ENCODE results near the gene NLRC3.

Gene NLRC3

GRCh38 chr16:3570420-3571062, 6.7 kb downstream of the NLRC3 start:
- no peak for TF ChIP-seq CTCF (IDR thresholded peaks at IDR 0.05; ENCODE audit: low read depth, low read length)
- no peak overlapping the region for H3K4me3 ChIP-seq (ENCODE audit: low read depth, low read length)

- H3K4me3 ChIP-seq (ENCODE audit: low read depth, low read length) = no peak overlapping the region
- no peak for TF ChIP-seq CTCF (IDR thresholded peaks at IDR 0.05; ENCODE audit: low read depth, low read length)
These were observed 7.4 kb downstream of the NLRC3 start for GRCh38 chr16:3569851-3570250.

- no peak overlapping the region for H3K4me3 ChIP-seq (ENCODE audit: low read depth, low read length)
- no peak for TF ChIP-seq CTCF (IDR thresholded peaks at IDR 0.05; ENCODE audit: low read depth, low read length)
These were observed 10.2 kb downstream of the NLRC3 start for GRCh38 chr16:3566990-3567389.

- no peak for TF ChIP-seq CTCF (IDR thresholded peaks at IDR 0.05; ENCODE audit: low read depth, low read length)
- H3K4me3 ChIP-seq (ENCODE audit: low read depth, low read length) = no peak overlapping the region
These were observed 12.4 kb downstream of the NLRC3 start for GRCh38 chr16:3564889-3565141.

- no peak for TF ChIP-seq CTCF (IDR thresholded peaks at IDR 0.05; ENCODE audit: low read depth, low read length)
- no peak overlapping the region for H3K4me3 ChIP-seq (ENCODE audit: low read depth, low read length)
These were observed 12.9 kb downstream of the NLRC3 start for GRCh38 chr16:3564130-3564888.

- H3K4me3 ChIP-seq (ENCODE audit: low read depth, low read length) = no peak overlapping the region
- no peak for TF ChIP-seq CTCF (IDR thresholded peaks at IDR 0.05; ENCODE audit: low read depth, low read length)
These were observed 14.2 kb downstream of the NLRC3 start for GRCh38 chr16:3562914-3563480.

GRCh38 chr16:3561626-3562025, 15.6 kb downstream of the NLRC3 start:
- no peak for TF ChIP-seq CTCF (IDR thresholded peaks at IDR 0.05; ENCODE audit: low read depth, low read length)
- no peak overlapping the region for H3K4me3 ChIP-seq (ENCODE audit: low read depth, low read length)

All from WI38 (cell line).